ENCODE results near the gene UGT2A3. TPM values are rescaled to one million over a fixed set of nuclear protein-coding genes. Genes with fewer than 3 reads are reported as not detected.
A peak's percentile ranks its signal among the peaks of the same experiment; 100 is the strongest.

UGT2A3 gene
- total and polyA plus RNA-seq, 3 donors from 2014 or later, result 1.7 TPM; not detected in 2

- intact Hi-C loops (cut with DNase I; ENCODE audit: low total_unique reads), result no loop called here
- WGBS, 2 donors, result 28 to 32% methylated on average over 16 of the region's 16 CpGs
- Histone ChIP-seq H3K36me3 (ENCODE audit: low read depth, missing control alignments) (no peaks in the 10 kb centered on the region), H3K4me3 (peak overlapping the region in 1 of 2 donors; percentile 24), H3K27me3 (no peaks in the 10 kb centered on the region), H3K27ac (no peak overlapping the region), H3K4me1 (no peaks in the 10 kb centered on the region), H3K9me3 (no peaks in the 10 kb centered on the region)
- DNase-seq, result peak; percentile 23
- no peak for TF ChIP-seq POLR2A (IDR thresholded peaks at IDR 0.05)
- TF ChIP-seq CTCF (IDR thresholded peaks at IDR 0.05), result no peak
Observed at GRCh38 chr4:68905939-68906779, 45.4 kb downstream of the UGT2A3 start.

GRCh38 chr4:68905598-68905938, 46.0 kb downstream of the UGT2A3 start:
- H3K36me3 ChIP-seq (ENCODE audit: low read depth, missing control alignments), result no peaks in the 10 kb centered on the region
- no peaks in the 10 kb centered on the region for H3K4me1 ChIP-seq
- WGBS, 2 donors, result 79 to 81% methylated on average over 2 of the region's 2 CpGs
- TF ChIP-seq CTCF (IDR thresholded peaks at IDR 0.05) (no peak), POLR2A (IDR thresholded peaks at IDR 0.05) (no peak)
- intact Hi-C loops (cut with DNase I; ENCODE audit: low total_unique reads), result no loop called here
- no peaks in the 10 kb centered on the region for H3K9me3 ChIP-seq
- H3K27me3 ChIP-seq, result no peaks in the 10 kb centered on the region
- no peak for DNase-seq
- no peak overlapping the region for H3K27ac ChIP-seq
- H3K4me3 ChIP-seq, result no peak overlapping the region

GRCh38 chr4:68904786-68905185, 46.8 kb downstream of the UGT2A3 start:
- Histone ChIP-seq H3K4me1 (no peaks in the 10 kb centered on the region), H3K4me3 (no peak overlapping the region), H3K27ac (no peak overlapping the region), H3K27me3 (no peaks in the 10 kb centered on the region), H3K36me3 (ENCODE audit: low read depth, missing control alignments) (no peaks in the 10 kb centered on the region), H3K9me3 (no peaks in the 10 kb centered on the region)
- WGBS, 2 donors, result 70% methylated on average over 6 of the region's 6 CpGs
- intact Hi-C loops (cut with DNase I; ENCODE audit: low total_unique reads), result no loop called here
- TF ChIP-seq POLR2A (IDR thresholded peaks at IDR 0.05) (no peak), CTCF (IDR thresholded peaks at IDR 0.05) (no peak)
- no peak for DNase-seq

- Histone ChIP-seq H3K27me3 (no peaks in the 10 kb centered on the region), H3K4me3 (no peak overlapping the region), H3K36me3 (ENCODE audit: low read depth, missing control alignments) (no peaks in the 10 kb centered on the region), H3K27ac (no peak overlapping the region), H3K9me3 (no peaks in the 10 kb centered on the region), H3K4me1 (no peaks in the 10 kb centered on the region)
- TF ChIP-seq CTCF (IDR thresholded peaks at IDR 0.05) (no peak), POLR2A (IDR thresholded peaks at IDR 0.05) (no peak)
- 31 to 59% methylated on average over 1 of the region's 1 CpG for WGBS, 2 donors
- no peak for DNase-seq
- intact Hi-C loops (cut with DNase I; ENCODE audit: low total_unique reads), result no loop called here
Observed at GRCh38 chr4:68896749-68897148, 54.9 kb downstream of the UGT2A3 start.

All from testis (tissue), 3 donors.